Measurements from ENCODE around the gene HGFAC.
A peak's percentile ranks its signal among the peaks of the same experiment; 100 is the strongest.

HGFAC gene

DNA sequence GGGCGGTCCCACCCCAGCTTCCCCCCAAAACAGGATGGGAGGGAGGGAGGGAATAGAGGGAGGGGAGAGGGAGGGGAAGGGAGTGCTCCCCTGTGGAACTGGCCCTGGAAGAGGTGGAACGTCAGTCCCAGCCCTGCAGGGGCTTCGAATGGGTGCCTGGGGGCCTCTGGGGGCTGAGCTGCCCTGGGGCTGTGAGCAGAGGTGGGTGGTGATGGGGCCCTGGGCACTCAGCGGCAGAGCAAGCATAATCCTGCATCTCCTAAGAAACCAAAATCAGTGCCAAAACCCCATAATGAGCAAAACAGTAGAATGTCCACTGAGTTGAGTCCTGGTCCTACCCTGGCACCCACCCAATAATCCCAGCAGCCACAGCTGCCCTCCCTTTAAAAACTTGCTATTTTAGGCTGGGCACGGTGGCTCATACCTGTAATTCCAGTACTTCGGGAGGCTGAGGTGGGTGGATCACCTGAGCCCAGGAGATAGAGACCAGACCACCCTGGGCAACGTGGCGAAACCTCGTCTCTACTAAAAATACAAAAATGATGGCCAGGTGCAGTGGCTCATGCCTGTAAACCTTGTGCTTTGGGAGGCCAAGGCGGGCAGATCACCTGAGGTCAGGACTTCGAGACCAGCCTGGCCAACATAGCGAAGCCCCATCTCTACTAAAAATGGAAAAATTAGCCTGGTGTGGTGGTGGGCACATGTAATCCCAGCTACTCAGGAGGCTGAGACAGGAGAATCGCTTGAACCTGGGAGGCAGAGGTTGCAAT, 32.4 kb downstream of the HGFAC start:
- DNase-seq (ENCODE audit: low spot score) = no peak

- no peak for DNase-seq (ENCODE audit: low spot score)
Observed at GRCh38 chr4:3475041-3475712, 33.4 kb downstream of the HGFAC start.

- DNase-seq (ENCODE audit: low spot score) = no peak
Observed at GRCh38 chr4:3475713-3476260, 34.0 kb downstream of the HGFAC start.

GRCh38 chr4:3476341-3476747, 34.6 kb downstream of the HGFAC start:
- DNase-seq (ENCODE audit: low spot score) = no peak

GRCh38 chr4:3476936-3477749, 35.4 kb downstream of the HGFAC start:
- DNase-seq (ENCODE audit: low spot score) = no peak

GRCh38 chr4:3477750-3478430, 36.1 kb downstream of the HGFAC start:
- no peak for DNase-seq (ENCODE audit: low spot score)

- no peak for DNase-seq (ENCODE audit: low spot score)
Observed at GRCh38 chr4:3478446-3479357, 36.9 kb downstream of the HGFAC start.

GRCh38 chr4:3479358-3480101, 37.8 kb downstream of the HGFAC start:
- no peak for DNase-seq (ENCODE audit: low spot score)

DNA sequence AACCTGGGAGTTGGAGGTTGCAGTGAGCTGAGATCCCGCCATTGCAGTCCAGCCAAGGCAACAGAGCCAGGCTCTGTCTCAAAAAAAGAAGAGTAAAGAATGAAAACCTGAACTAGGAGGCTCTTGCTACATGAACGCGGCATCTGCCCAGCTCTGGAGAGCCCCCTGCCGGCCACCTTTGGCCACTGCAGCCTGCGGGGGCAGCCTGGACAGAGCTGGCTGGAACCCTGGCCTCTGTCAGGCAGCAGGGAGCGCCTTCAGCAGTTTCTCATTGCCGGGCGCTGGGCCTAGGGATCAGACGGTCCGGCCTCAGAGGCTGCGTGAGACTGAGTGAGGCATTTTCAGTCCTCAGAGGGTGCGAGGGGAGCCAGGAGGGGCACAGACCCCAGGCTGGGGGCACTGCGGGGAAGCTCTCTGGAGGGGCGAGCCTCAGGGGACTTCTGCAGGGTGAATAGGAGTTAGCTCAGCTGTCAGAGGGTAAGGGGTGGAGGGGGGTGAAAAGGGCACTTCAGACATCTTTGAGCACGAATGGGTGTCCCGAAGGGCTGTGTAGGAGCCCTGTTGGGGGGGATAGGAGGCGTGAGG, 38.9 kb downstream of the HGFAC start:
- peak; percentile 32 for DNase-seq (ENCODE audit: low spot score)

DNA sequence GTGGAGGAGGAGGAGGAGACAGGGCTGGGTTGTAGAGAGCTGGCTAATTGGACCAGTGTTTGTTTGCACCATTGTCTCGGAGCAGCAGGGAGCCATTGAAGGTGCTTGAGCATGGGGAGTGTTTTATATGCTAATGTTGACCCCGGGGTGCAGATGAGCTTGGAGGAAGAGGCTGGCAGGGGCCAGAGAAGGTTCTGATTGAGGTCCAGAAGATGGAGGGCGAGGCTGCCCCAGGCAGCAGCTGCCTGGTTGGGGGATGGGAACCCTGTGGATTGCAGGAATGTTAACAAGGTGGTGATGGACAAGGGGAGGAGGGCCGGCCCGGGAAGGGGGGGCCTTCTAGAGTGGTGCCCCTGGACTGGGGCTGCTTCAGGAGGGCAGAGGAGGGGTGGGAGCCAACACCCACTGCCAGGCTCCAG, 39.4 kb downstream of the HGFAC start:
- no peak for DNase-seq (ENCODE audit: low spot score)

GRCh38 chr4:3481783-3482393, 40.1 kb downstream of the HGFAC start:
- no peak for DNase-seq (ENCODE audit: low spot score)

GRCh38 chr4:3482707-3483106, 40.9 kb downstream of the HGFAC start:
- DNase-seq (ENCODE audit: low spot score) = no peak

DNA sequence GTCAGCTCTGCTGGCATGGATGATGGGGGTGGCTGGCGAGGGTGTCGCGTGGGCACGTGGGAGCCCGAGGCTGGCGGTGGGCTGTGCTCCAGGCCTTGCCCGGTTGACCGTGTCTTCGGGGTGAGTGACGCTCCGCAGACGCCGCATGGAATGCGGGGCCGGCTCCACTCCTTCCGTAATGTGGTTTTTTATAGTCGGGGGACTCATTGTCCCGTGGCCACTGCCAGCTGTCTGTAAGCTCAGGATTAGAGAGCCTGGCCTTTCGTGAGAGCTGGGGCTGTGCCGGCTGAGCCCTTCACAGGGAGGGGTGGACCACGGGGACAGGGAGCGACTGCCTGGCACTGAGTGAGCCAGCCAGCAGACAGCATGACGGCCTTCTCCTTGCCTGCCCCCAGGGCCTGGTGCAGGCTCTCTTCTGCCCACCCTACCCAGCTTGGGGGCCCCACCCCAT, 41.7 kb downstream of the HGFAC start:
- no peak for DNase-seq (ENCODE audit: low spot score)

GRCh38 chr4:3484057-3484973, 42.5 kb downstream of the HGFAC start:
- no peak for DNase-seq (ENCODE audit: low spot score)

GRCh38 chr4:3485011-3485791, 43.4 kb downstream of the HGFAC start:
- no peak for DNase-seq (ENCODE audit: low spot score)

- DNase-seq (ENCODE audit: low spot score) = no peak
Observed at GRCh38 chr4:3485886-3486540, 44.2 kb downstream of the HGFAC start.

Measured in globus pallidus (tissue), 1 donor.